CMK (cell line): ENCODE data around the gene RRBP1.

Experiments used
- DNase-seq: peaks from one replicate; pipeline ENCODE4 v3.0.0-alpha.2; 2010; ENCODE audit warnings: low read depth

RRBP1 gene

DNA sequence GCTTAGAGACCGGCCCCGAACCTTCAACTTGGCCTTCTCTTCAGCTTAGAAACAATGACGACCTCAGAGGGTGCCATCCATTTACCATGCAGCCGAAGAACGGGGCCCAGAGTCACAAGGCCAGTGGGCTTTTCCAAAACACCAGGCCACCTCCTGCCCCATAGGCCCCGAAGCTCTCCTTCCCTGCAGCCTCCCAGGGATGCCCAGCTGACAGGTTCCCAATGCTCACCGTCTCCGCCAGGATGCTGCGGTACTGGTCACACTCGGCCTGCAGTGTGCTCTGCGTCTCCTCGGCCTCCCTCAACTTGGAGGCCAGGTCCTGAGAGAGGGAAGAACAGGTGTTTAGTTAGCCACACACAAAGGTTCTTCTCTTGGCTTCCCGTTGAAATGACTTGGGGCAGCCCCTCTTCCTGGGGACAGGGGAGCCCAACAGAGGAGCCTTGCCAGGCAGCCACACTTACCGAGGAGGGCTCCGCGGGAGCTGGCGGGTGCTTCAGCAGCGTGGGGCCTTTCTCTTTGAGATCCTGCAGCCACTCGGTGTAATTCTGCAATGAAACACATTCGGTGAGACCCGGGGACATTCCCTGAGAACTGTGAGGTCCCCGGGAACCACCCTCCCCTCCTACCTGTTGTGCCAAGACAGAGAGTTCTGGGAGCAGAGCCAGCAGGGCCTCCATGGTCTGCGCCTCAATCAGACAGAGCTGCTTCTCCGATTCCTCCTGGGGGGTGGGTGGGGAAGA is 60.6 kb downstream of the RRBP1 start:
- DNase-seq, result no peak

GRCh38 chr20:17620371-17621228 is 61.4 kb downstream of the RRBP1 start:
- no peak for DNase-seq

DNA sequence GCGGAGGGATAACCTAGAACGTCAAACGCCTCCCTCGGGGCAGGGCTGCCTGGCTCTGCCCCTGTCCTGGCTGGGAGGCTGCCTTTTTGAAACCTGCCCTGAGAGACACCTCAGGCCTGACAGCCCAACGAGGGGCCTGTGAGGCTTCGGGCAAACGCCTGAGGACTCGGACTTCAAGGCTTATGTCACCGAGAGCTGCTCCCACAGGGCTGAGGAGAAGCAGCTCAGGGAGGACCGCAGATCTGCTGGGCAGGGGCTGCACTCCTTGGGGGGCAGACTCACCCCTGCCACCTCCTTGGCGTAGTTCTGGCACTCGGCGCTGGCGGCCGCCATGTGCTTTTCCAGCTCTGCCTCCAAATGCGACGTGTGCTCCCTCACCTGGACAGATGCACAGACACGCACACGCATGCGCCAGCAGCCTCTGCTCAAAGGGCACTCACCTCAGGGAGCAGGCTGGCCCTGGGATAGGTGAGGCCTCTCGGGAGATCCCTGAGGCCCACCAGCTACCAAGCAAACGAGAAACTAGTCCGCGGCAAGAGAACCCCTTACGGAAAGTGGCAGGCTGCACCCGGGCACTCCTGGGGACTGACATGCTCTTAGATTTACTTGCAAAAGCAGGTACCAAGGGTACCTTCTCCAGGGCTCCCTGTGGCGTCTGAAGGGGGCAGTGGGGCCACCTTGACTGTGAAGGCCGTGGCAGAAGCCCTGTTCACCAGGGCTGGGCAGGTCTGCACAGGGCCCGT is 62.5 kb downstream of the RRBP1 start:
- no peak for DNase-seq

GRCh38 chr20:17618673-17619013 is 63.4 kb downstream of the RRBP1 start:
- DNase-seq, result no peak

DNA sequence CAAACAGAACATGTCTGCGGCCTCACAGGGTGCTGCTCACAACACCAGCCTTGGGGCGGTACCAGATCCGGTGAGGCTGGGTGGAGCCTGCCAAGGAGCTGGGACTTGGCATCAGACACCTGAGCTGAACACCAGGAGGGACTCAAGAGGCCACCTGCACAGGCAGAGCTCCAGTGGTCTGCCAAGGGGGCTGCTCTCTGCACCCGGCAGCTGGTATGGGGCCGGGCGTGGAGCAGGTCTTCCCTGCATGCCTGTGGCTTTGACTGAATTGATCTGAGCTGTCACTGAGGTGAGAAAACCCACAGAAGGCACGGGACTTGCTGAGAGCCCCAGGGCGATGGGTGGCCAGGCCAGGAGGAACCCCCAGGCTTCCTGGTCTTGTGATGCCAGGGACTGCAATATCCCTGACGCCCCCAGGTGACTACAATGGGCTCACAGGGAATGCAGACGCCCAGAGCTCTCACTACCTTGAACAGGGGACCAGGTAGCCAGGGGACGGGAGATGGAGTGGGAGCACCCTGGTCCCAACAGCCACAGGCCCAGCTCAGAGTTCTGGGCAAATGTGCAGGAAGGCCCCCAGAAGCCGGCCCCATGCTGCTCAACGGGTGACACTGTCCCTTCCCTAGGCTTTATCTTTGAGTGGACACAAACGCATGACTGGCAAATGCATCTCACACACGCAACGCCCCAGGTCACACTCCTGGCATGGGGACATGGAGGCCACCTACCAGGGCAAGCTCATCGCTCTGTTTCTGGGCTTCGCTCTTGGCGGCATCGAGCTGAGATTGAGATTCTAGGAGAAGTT is 64.0 kb downstream of the RRBP1 start:
- no peak for DNase-seq

DNA sequence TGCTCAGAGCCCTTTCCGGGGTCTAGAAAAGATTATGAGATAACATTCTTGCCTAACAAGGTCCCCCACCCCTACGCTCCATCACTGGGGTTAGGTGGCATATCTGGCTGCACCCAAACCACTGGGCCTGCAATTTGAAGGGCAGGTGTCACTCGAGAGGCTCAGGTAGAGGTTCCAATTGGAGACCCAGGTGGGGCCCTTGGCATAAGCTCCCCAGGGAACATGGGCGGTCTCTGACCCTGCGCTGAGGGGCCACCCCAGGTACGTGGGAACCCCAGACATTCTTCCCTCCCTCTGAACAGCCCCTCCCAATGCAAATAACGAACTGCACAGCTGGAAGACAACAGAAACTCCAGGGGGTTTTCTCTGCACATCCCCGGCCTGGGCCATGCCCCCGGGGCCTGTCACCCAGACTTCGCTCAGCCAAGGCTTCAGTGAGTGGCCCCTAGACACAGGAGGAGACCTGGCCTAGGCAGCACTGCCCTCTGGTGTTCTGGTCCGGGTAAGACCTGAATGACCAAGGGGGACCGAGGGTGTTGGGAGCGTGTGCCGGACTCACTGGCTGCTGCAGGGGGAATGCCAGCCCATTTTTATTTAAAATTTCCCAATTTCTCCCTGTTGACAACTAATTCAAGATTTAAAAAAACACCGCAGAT is 64.7 kb downstream of the RRBP1 start:
- peak; percentile 38 for DNase-seq

DNA sequence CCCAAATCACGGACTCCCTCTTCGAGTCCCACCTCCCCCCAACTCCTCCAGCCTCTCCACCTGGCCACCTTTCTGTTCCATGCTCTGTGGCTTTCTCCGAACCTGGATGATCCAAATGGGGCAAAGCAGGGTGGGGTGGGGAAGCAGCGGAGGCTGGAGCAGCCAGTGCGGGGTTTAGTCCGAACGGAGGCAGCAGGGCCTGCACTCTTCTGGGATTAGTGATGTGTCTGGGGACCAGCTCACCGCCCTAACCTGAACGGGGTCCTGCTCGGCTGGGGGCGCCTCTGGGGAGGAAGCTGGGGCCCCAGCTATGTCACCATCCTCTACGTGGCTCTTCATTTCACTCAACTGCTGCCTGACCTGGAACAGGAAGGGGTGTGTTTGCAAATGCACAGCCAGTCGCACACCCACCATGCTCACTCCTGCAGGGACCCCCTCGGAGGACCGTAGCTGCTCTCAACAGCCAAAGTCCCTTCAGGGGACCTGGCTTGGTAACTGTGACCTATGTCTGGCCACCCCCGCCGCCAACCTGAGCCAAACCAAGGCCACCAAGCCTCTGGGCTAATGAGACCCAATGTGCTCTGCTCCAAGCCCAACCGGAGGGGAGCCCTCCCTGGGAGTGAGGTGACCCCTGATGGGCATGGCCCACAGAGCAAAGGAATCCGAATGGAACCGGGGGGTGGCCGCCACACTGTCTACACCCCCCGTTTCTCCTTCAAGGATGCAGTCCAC is 65.4 kb downstream of the RRBP1 start:
- DNase-seq, result no peak

GRCh38 chr20:17615645-17616479 is 66.2 kb downstream of the RRBP1 start:
- no peak for DNase-seq

GRCh38 chr20:17614812-17615644 is 67.0 kb downstream of the RRBP1 start:
- DNase-seq, result no peak

DNA sequence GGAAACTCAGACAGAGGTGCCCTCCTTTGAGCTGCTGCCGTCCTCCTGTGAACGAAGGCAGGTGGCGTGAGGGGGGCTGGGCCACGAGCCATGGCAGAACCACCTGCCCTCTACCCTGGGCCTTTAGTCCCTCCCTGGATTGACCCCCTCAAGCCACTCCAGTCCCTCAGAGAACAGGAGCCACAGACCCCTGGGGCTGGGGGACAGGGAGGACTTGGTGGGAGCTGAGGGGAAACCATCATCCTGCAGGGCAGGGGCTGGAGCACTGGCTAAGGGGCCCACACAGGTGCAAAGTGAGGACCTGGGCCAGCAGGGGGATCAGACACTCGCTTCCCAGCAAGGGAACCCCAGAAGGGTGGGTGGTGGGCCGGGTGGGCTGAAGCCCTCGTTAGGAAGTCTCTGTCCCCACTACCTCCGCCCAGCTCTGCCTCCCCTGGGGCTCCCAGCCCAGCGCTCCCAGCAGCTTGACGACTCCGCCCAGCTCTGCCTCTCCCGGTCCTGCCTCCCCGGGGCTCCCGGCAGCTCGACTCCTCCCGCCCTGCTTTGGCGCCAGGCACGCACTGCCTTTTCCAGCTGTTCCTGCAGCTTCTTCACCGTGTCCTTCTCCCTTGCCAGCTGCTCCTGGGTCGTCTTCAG is 67.7 kb downstream of the RRBP1 start:
- DNase-seq, result no peak

DNA sequence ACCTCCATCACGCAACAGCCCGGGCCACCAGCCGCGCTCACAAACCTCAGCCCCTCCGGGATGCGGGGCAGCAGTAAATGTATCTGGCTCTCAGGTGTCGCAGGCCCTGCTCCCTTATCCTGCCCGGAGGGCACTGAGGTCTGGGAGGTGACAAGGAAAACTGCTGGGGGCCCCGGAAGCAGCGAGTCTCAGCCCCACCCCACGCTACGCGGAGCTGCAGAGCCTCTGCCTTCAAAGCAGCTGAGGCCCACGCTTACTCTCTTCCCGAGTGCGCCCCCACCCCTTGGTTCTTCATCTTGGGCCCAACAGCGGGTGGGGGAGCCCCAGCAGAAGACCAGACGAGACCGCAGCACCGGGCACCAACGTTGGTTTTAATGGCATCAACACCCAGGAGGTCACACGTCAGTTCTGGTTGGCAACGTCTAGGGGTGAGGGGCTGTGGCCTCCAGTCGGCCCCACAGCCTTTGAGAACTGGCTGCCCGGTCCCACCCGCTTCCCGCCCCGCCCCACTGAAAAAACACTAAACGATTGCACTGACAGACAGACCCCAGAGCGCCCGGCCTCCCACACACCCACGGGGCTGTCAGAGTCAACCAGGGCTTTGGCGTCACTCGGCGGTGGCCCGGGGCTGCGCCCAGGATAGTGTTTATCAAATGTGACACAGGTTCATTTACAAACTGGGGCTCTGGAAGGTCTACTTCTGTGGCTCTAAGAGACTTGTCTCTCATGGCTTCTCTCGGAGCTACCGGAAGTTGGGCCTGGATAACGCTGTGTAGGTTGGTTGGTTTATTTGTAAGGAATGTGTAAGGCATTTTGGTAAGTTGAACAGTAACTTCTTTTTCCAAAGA is 68.5 kb downstream of the RRBP1 start:
- DNase-seq, result no peak

GRCh38 chr20:17612992-17613327 is 69.1 kb downstream of the RRBP1 start:
- no peak for DNase-seq

DNA sequence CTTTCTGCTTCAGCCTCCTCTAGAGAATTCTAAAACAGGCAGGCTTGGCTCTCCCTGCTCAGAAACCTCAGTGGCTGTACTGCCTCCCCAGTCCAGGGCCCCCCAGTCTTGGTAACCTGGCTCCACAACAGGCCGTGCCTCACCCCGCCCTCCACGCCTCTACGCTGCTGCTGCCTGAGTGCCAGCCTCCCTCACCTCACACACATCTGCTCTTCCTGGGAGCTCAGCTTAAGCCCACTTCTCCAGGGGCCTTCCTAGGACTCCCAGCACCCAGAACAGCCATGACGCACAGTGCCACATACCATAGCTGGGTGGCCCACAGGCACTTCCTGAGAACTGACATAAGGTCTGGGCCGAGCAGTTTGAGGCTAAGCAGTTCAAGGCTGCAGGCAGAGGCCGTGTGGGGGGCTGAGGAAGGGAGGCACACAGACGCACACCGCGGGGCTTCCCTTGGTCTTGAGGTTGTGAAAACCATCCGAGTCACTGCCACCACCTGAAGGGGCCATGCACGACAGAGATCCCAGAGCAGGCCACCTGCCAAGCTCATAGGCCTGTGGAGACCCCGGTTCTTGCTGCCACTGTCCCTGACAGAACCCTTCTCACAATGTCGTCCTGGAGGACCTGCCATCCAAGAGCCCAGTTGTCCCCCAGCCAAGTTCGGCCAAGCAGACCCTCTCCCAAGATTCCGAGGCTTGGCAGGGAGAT is 69.6 kb downstream of the RRBP1 start:
- DNase-seq, result no peak

GRCh38 chr20:17611540-17612286 is 70.3 kb downstream of the RRBP1 start:
- DNase-seq, result no peak

DNA sequence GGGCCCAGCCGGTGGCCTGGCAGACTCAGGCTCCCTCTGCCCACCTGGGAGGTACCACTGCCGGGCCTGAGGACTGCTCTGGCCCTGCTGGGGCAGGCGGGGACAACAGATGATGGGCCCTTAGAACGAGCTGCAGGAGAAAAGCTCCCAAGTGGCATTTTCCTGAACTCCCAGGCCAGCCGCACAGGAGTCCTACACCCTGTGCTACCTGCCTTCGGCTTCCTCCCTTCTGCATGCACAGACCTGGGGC is 70.8 kb downstream of the RRBP1 start:
- DNase-seq, result no peak

DNA sequence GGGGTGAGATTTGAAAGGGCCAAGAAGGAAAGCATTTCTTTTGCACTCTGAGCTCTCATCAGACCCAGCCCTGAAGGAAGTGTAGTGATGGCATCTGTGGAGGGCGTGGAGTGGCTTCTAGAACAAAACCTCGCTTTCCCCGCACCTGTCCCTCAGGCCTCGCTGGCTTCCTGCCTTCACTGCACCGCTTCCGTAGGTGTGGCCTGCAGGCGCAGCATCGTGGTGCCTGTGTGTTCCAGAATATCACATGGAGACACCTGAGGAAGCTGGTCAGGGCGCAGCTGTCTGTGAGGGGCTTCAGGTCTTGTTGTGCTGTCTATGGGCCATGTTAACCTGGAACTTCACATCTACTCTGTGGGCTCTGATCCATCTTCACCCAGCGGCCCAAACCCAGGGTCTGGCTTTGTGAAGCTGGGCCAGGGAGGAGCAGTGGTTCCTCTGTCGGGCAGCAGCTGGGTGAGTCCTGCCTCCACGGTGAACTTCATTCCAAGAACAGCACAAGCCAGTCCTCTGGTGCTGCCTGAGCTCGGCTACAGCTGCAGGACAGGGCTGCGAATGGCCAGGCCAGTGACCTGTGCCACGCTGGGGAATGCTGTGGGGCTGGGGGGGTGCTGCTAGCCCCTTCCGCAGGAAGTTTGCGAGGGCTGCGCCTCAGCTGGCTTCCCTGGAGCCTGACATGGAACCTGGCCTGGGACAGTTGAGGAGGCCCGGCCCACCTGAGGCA is 71.3 kb downstream of the RRBP1 start:
- no peak for DNase-seq
